ENCODE measurements around the gene ACACB.

DNA sequence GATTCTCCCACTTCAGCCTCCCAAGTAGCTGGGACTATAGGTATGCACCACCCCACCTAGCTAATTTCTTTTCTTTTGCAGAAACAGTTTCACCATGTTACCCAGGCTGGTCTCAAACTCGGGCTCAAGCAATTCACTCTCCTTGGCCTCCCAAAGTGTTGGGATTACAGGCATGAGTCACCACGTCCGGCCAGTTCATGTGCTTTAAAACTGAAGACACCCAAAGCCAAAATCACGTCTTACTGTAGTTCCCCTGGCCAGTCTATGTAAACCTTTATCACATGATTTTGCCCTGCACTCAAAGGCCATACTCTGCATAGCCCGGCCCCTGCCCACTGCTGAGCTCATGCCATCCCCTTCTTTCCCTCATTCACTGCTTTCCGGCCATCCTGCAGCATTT, 27.6 kb upstream of the ACACB start:
- TF ChIP-seq, protein P1, sequence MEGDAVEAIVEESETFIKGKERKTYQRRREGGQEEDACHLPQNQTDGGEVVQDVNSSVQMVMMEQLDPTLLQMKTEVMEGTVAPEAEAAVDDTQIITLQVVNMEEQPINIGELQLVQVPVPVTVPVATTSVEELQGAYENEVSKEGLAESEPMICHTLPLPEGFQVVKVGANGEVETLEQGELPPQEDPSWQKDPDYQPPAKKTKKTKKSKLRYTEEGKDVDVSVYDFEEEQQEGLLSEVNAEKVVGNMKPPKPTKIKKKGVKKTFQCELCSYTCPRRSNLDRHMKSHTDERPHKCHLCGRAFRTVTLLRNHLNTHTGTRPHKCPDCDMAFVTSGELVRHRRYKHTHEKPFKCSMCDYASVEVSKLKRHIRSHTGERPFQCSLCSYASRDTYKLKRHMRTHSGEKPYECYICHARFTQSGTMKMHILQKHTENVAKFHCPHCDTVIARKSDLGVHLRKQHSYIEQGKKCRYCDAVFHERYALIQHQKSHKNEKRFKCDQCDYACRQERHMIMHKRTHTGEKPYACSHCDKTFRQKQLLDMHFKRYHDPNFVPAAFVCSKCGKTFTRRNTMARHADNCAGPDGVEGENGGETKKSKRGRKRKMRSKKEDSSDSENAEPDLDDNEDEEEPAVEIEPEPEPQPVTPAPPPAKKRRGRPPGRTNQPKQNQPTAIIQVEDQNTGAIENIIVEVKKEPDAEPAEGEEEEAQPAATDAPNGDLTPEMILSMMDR (IDR thresholded peaks at IDR 0.05; ENCODE audit: borderline replicate concordance, extremely low read depth, low read length, poor library complexity, severe bottlenecking) = no peak
- no peak for TF ChIP-seq EZH2 (IDR thresholded peaks at IDR 0.05; ENCODE audit: borderline replicate concordance, low read depth, low read length, severe bottlenecking)

Data from DND-41 (cell line).